IPS-NIHi7 (cell line): Measurements from ENCODE around the gene ALOX5.

Experiments
- DNase-seq: peaks from one replicate; pipeline ENCODE4 v3.0.0; 2012; ENCODE audit warnings: mixed read lengths; ENCODE audit errors: extremely low spot score

ALOX5 gene

GRCh38 chr10:45443101-45444009 is 69.3 kb downstream of the ALOX5 start:
- DNase-seq: no peak

GRCh38 chr10:45444022-45444421 is 70.0 kb downstream of the ALOX5 start:
- no peak for DNase-seq

GRCh38 chr10:45444976-45445898 is 71.2 kb downstream of the ALOX5 start:
- no peak for DNase-seq

- DNase-seq: no peak
Observed at GRCh38 chr10:45446858-45447257, 72.8 kb downstream of the ALOX5 start.

DNA sequence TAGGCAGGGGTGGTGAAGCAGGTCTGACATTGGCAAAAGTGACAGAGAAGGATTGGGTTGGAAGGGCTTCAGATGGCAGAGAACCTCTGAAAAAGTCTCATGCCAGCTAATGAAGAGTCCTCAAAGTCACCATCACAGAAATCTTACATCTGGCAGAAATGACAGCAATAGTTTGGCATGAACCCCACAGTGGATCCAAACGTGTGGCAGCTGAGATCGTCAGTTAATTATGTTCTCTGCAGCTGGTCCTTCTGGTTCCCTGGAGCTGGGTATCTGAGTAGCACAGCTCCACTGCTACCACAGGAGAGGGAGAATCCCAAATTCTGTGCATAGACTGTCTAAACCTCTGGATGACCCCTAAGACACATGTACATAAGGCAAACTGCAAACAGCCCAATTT is 73.4 kb downstream of the ALOX5 start:
- no peak for DNase-seq

DNA sequence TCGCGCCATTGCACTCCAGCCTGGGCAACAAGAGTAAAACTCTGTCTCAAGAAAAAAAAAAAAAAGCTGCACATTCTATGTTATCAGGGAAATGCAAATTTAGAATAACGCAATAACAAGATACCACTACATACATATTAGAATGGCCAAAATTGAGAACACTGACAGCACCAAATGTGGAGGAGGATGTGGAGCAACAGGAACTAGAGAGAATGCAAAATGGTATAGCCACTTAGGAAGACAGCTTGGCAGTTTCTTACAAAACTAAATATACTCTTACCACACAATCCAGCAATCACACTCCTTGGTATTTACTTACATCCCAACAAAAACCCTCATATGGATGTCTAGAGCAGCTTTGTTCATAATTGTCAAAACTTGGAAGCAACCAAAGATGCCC is 76.8 kb downstream of the ALOX5 start:
- no peak for DNase-seq

GRCh38 chr10:45451407-45451806 is 77.4 kb downstream of the ALOX5 start:
- no peak for DNase-seq

DNA sequence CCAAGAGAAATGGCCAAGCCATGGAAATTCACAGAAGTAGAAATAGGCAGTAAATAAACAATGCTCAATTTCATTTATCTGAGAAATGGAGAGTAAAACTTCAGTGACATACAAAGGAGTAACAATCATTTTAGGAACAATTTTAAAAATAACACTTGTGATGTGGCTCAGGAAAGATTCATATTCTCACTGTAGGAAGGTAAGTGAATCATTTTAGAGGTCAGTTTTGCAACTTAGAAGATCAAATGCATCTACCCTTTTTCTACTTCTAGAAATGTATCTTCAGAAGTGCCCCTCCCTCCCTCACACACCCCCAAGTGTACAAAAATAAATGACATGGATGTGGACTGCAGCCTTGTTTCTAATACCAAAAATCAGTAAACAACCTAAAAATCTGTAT is 78.3 kb downstream of the ALOX5 start:
- DNase-seq: no peak

DNA sequence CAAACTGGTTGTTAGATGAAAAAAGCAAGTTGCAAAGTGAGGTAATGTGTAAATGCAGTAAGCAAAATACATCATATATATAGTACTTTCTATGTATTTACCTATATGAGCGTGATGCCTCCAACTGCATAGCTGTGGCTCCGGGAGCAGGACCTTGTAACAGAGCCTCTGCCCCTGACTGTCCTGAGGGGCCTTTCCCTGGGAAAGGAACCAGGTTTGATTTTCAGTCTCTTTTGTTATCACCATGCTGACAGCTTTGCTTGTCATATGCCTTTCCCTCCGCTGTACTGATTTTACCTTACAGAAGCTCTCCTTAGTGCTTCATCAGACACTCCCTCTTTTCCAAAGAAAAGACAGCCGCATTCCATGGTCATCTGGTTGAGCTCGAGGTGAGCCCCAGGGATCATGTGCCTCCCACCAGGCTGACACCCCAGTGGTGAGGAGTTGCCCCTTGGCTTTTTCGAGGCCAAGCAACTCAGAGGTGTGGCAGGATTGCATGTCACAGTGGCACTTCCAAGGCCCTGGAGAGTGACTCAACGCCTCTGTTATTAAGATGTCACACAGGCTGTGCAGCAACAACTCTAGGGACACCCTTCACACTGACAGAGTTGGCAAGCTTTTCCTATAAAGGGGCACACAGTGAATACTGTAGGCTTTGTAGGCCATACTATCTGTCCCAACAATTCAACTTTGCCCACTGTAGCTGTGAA is 78.9 kb downstream of the ALOX5 start:
- DNase-seq: no peak

DNA sequence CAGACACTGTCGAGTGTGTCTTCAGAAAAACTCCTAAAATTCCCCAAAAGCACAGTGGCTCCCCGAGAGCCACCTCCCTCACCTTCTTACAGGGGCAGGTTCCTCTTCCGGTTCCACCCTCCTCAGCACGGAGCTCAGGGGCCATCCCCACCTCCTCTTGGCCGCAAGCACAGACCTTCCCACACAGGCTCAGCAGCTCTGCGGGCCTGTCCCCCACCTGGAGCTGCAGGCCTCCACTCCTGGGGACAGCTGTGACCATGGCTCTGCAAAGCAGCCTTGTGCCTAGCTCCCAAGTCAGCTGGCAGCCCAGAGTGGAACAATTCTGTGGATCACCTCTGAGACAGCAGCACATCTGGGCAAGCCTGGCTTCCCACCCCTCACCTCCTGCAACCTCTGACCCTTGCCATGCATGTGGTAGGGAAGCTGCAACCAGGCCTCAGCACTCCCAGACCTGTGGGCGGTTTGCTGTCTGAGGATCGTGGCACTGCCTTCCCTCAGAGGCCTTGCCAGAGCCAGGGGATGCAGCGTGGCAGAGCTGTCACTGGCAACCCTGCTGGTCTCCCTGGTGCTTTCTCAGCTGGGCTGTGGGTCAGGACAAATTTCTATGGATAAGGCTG is 79.7 kb downstream of the ALOX5 start:
- DNase-seq: no peak

DNA sequence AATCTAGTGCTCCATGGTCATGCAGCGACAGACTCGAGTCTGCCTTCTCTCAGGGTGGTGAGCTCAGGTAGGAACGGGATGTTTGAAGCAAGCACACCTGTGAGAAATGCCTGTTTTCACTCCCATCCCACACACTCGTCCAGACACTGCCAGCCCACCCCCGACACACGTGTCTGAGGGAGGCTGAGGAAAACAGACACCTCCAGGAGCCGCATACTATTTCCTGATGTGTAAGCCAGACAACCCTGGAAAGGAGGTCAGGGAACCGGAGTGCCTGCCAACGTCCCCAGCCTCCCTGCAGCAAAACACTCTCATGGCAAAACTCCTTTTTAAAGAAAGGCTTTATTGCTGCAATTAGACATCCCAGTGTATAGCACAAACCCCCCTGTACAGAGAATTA is 80.2 kb downstream of the ALOX5 start:
- no peak for DNase-seq

GRCh38 chr10:45454859-45455258 is 80.8 kb downstream of the ALOX5 start:
- no peak for DNase-seq

DNA sequence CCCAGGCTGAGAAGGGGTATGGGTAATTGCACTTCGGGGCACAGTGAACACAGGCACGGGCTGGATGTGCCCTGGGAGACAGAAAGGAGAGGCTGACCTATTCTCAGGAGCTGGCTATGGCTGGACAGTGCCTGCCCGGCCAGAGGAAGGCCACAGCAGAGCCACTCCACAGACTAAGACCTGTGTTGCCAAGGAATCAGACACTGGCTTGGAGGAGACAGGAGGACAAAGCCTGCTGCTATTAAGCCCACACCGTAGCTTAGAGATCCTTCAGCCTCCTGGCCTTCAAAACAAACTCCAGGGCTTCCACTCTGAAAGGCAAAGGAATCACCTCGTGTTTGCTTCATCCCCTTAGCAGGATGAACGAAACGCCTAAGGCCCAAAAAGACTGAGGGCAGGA is 82.2 kb downstream of the ALOX5 start:
- DNase-seq: no peak

- no peak for DNase-seq
Observed at GRCh38 chr10:45456822-45457221, 82.8 kb downstream of the ALOX5 start.

DNA sequence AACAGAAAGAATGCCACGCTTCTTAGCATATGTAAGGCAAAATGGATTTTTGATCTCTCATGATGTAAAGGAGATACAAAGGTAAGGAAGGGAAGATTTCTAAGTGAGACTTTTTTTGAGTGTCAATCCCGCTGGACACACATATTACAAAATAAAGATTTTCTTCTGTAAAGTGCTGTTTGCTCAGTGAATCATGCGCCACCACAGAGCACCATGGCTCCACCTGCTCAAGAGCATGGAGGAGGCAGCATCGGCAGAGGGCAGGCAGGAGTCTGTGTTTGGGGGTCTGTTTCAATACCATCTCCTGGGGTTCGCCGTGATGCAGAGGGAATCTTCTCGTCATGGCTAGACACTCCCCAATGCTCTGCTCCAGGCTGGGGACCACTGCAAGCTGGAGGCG is 83.5 kb downstream of the ALOX5 start:
- no peak for DNase-seq

DNA sequence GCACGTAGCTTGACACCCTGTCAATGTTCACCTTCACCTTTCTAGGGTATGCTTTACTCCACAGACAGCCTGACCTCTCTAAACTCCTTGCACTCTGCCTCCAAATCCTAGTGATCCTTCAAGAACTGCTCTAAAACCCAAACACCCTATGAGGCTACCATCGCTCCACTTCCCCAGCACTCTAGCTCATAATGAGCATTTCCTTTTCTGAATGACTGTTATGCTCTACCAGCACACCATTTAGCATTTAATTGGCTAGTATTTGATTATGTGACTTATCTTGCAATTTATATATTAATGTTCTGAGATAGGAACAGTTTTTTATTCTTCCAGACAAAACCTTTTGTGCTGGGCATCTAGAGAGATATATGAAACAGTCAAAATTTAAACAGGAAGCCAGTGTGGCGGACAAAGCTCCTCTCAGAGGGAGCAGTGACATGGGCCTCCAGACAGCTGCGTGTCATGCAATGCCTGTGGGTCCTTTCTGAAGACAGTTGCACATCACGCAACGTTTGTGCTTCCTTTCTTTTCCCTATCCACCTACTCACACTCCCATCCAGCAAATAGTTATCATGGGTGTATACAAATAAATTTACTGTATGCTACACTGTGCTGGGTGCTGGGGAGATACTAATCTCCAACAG is 86.3 kb downstream of the ALOX5 start:
- no peak for DNase-seq

DNA sequence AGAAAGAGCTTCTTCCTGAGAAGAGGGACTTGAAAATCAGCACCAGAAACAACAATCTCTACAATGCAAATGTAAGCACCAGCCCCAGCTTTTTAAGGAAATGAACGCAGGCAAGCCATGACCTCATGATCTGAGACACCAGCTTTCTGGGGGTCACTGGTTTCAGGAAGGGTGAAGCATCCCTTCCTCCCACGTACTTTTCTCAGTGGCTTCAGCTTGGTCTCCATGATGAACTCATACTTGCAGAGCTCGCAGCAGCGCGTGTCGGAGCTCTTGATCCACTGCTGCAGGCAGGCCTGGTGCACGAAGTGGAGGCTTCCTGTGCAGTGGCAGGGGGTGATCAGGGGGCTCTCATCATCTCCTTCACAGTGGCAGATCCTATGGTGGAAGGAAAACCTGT is 87.0 kb downstream of the ALOX5 start:
- no peak for DNase-seq

DNA sequence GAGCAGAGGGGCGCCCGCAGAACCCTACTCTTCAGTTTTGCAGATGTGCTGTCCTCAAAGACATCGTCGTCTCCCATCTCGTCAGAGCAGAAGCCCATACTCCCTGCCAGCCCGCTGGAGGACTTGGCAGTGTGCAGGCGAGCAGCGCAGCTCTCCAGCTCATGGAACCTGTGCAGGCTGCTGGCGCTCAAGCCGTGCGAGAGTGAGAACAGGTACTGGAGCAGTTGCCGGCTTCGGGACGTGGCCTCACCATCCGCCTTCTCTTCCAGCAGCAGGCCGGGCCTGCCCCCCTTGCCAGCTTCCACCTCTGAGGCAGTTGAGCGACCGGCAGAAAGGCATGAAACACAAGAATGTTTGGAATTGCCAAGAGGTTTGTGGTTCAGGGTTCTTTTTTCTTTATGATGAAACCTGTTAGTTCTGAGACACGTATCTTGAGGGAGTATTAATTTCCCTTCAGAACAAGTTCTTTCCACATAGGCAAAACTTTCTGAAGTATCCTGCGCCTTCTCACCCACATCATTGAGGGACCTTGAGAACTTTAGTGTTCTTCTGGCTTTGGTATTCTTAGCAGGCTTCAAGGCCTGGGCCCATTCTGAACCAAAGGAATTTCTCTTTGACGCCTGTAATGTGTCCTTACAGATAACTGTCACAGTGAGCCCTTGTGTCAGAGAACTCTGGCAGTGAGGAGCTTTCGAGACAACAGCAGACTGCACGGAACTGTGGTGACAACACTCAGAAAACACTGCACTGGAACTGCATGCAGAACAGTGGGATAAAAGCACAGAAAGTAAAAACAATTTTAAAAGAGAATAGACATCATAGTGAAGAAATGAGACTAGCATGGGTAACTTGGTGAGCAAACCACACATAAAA is 89.5 kb downstream of the ALOX5 start:
- no peak for DNase-seq

DNA sequence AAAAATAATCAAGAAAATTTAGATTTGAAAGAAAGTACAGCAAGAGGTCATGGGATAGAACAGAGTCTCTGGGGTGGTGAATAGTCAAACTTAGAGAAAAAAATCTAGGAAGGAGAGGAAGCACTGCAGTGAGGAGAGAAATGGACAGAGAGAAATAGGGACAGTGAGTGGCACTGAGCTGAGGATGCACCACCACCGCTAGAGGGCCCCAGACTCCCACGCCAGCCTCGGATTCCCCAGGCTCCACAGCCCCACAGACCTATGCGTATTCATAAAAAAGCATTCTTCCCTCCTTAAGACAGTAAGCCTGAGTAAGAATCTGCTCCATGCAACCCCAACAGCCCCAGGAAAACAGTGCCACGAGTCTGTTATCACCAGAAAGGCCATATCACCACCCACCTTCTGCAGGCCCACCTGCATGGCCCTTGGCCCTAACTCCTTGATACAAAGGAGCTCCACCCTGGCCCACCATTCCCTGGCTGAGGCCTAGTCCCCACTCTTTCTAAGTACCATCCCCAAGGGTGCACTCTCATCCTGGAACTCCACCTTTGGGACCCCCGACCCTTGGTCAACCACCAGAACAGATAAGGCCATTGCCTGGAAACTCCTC is 91.0 kb downstream of the ALOX5 start:
- DNase-seq: peak; percentile 88

GRCh38 chr10:45466784-45467183 is 92.8 kb downstream of the ALOX5 start:
- no peak for DNase-seq
